Coronary artery (tissue), 2 donors: ENCODE data around the gene ETFBKMT.
A peak's percentile ranks its signal among the peaks of the same experiment; 100 is the strongest.

Experiments
- DNase-seq: peaks from one replicate; pipeline ENCODE4 v3.0.0-alpha.2; 2017; ENCODE audit warnings: low spot score
- H3K27ac ChIP-seq, 2 donors: fragments of 200-600 bp; sonication (generic); one replicate each; pipeline ENCODE4 v1.5.1; 2016 to 2019
- H3K4me3 ChIP-seq: fragments of 200-600 bp; sonication (generic); 2 replicates; pipeline ENCODE4 v1.5.1; 2016; ENCODE audit warnings: mild to moderate bottlenecking, moderate library complexity
- CTCF ChIP-seq: fragments of 200-600 bp; sonication (generic); IDR thresholded peaks from one replicate; pipeline ENCODE4 v1.5.1; 2019; ENCODE audit warnings: antibody characterized with exemption

Gene ETFBKMT

GRCh38 chr12:31627456-31628054, 31.9 kb upstream of the ETFBKMT start:
- H3K27ac ChIP-seq, result no peak overlapping the region
- TF ChIP-seq CTCF, result no peak

GRCh38 chr12:31629756-31630732, 29.4 kb upstream of the ETFBKMT start:
- no peak for TF ChIP-seq CTCF

More at GRCh38 chr12:31627456-31628054, 31.9 kb upstream of the ETFBKMT start:
- H3K4me3 ChIP-seq, result no peak overlapping the region
- no peak for DNase-seq

GRCh38 chr12:31631023-31631724, 28.3 kb upstream of the ETFBKMT start:
- Histone ChIP-seq H3K4me3 (no peak overlapping the region), H3K27ac (no peak overlapping the region)
- no peak for DNase-seq
- TF ChIP-seq CTCF, result no peak

More at GRCh38 chr12:31629756-31630732, 29.4 kb upstream of the ETFBKMT start:
- DNase-seq, result no peak
- Histone ChIP-seq H3K4me3 (peak overlapping the region; percentile 55), H3K27ac (no peak overlapping the region)

- H3K4me3 ChIP-seq, result no peak overlapping the region
- DNase-seq, result no peak
- no peak overlapping the region for H3K27ac ChIP-seq
- no peak for TF ChIP-seq CTCF
Observed at GRCh38 chr12:31631809-31632208, 27.7 kb upstream of the ETFBKMT start.

- H3K4me3 ChIP-seq, result no peak overlapping the region
- DNase-seq, result no peak
- TF ChIP-seq CTCF, result no peak
- no peak overlapping the region for H3K27ac ChIP-seq
Observed at GRCh38 chr12:31633464-31633863, 26.0 kb upstream of the ETFBKMT start.

- H3K27ac ChIP-seq, result no peak overlapping the region
- H3K4me3 ChIP-seq, result no peak overlapping the region
- no peak for DNase-seq
- TF ChIP-seq CTCF, result no peak
Observed at GRCh38 chr12:31634620-31635019, 24.9 kb upstream of the ETFBKMT start.
